Measurements from ENCODE around the gene TNNI3K.

GRCh38 chr1:74467786-74468377 lies 232.7 kb downstream of the TNNI3K start:
- no peak for TF ChIP-seq CTCF (IDR thresholded peaks at IDR 0.05)
- TF ChIP-seq POLR2A (IDR thresholded peaks at IDR 0.05) = no peak
